Left colon (tissue), 2 donors: ENCODE measurements around the gene CMTM5. TPM values are rescaled to one million over a fixed set of nuclear protein-coding genes. Genes with fewer than 3 reads are reported as not detected.
"Not testable (repeated sequence)": the region's sequence is repeated elsewhere in the genome, so short reads cannot be mapped to it uniquely, and the experiment has no call there.

Experiments
- ATAC-seq: fragments of 200-7000 bp; cut with Tn5 transposase; one replicate; pipeline ENCODE4 v1.9.1; 2020; ENCODE audit warnings: mild to moderate bottlenecking, moderate library complexity
- DNase-seq, 2 donors: peaks; one replicate each; pipeline ENCODE4 v3.0.0-alpha.2; 2020
- intact Hi-C, 2 donors: fragments of 100-400 bp; cut with DNase I in 1 of 2; cut with micrococcal nuclease in 1 of 2; formaldehyde crosslinking; loops; one replicate each; pipeline versions ENCODE4 v1.11.2 to v1.14.0; 2022; cut with DNase I, micrococcal nuclease
- microRNA-seq, 2 donors: library from miRNA; unstranded; fragments of <30 nt; microRNA quantifications; one replicate each; pipeline versions ENCODE4 v1.1.0 to v1.2.0, GENCODE V29; 2020
- total RNA-seq, 2 donors: library from RNA; stranded (reverse); fragmentation: NEBNext Ultra II Directional; extraction: Animal tissue kit (Norgen Biotek cat#: 25700); gene quantifications; one replicate each; pipeline ENCODE4 v1.2.1, GENCODE V29; 2021
- donor health status: DM: no; HTN: no; CAD: no.
- donor health status: DM: yes; HTN: yes; CAD: no.

CMTM5 gene
- total RNA-seq, 2 donors from 2014 or later, result 1.6 TPM; not detected in 1

DNA sequence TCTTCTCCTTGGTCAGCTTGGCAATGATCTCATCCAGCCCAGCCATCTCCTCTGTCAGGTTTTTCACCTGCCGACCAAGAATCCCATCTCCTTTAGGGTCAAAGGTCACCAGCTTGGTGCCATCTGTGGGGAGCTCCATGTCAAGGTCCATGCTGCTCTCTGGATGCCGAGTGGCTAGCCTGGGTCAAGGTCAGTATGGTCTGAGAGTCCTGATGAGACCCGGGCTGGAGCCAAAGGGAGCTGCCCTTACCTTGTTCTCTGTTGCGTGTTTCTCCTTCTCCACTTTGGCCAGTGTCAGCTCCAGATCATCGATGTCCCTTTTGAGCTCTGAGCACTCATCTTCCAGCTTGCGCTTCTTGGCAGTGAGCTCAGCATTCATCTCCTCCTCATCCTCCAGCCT is 46.8 kb downstream of the CMTM5 start:
- no peak for ATAC-seq
- intact Hi-C loops, result no loop called here
- no peak for DNase-seq

- ATAC-seq (no peak), DNase-seq (no peak)
- intact Hi-C loops, result no loop called here
Measured at GRCh38 chr14:23425169-23425568, 48.3 kb downstream of the CMTM5 start.

- ATAC-seq, DNase-seq, intact Hi-C loops: not testable (repeated sequence)
Measured at GRCh38 chr14:23425798-23426197, 49.0 kb downstream of the CMTM5 start.

GRCh38 chr14:23428686-23429495 is 52.0 kb downstream of the CMTM5 start:
- ATAC-seq (no peak), DNase-seq (no peak)
- intact Hi-C loops, result no loop called here

Small RNA genes within 50 kb of the gene (microRNA-seq; reads per million reads assigned to microRNA genes)
- 0 to 50.3 reads per million in 2 donors for gene MIR208A
- 0 to 351 reads per million in 2 donors for gene MIR208B

Other genes starting within 250 kb of the CMTM5 start
- 10 to 100 TPM; 18.2 to 33.6 TPM for gene SLC7A8, start 193.4 kb upstream of the CMTM5 start, total RNA-seq
- not detected for gene RNF212B, start 139.1 kb upstream of the CMTM5 start, total RNA-seq
- 10 to 100 TPM; 15.3 to 17.6 TPM for gene HOMEZ, start 90.9 kb upstream of the CMTM5 start, total RNA-seq
- gene PPP1R3E, start 74.2 kb upstream of the CMTM5 start, total RNA-seq, result 10 to 100 TPM; 10.8 to 11.2 TPM
- gene BCL2L2, start 70.2 kb upstream of the CMTM5 start, total RNA-seq, result 10 to 100 TPM; 34.7 to 40.2 TPM
- 100 to 1,000 TPM; 131 to 158 TPM for gene PABPN1, start 55.6 kb upstream of the CMTM5 start, total RNA-seq
- 1 to 10 TPM; 2.7 to 8.0 TPM for gene SLC22A17, start 24.2 kb upstream of the CMTM5 start, total RNA-seq
- 1 to 10 TPM; 1.1 to 3.1 TPM for gene EFS, start 11.9 kb upstream of the CMTM5 start, total RNA-seq
- gene IL25, start 4.2 kb upstream of the CMTM5 start, total RNA-seq, result not detected
- not detected for gene MYH6, start 31.2 kb downstream of the CMTM5 start, total RNA-seq
- not detected for gene MYH7, start 58.6 kb downstream of the CMTM5 start, total RNA-seq
- gene NGDN, start 92.7 kb downstream of the CMTM5 start, total RNA-seq, result 10 to 100 TPM; 22.2 to 24.1 TPM
- gene ZFHX2, start 174.7 kb downstream of the CMTM5 start, total RNA-seq, result 1 to 10 TPM in 1 of 2 donors, under 1 TPM in 1; 0.49 to 1.9 TPM
- gene THTPA, start 179.2 kb downstream of the CMTM5 start, total RNA-seq, result 10 to 100 TPM; 15.7 to 16.6 TPM
- gene AP1G2, start 190.7 kb downstream of the CMTM5 start, total RNA-seq, result 100 to 1,000 TPM; 159 to 174 TPM
- under 1 TPM; 0.21 to 0.84 TPM for gene JPH4, start 201.7 kb downstream of the CMTM5 start, total RNA-seq